H9 (cell line): ENCODE data around the gene SLX4IP. TPM values are rescaled to one million over a fixed set of nuclear protein-coding genes. Genes with fewer than 3 reads are reported as not detected.

ENCODE experiments used
- DNase-seq: peaks from one replicate; pipeline ENCODE4 v3.0.0-alpha.2; 2017
- H2AFZ ChIP-seq: one replicate; pipeline ENCODE4 v1.6.1; 2013; ENCODE audit warnings: mild to moderate bottlenecking, low read length, control low read depth, moderate library complexity
- H2AK5ac ChIP-seq: 2 replicates; pipeline ENCODE4 v1.6.1; 2013; ENCODE audit warnings: low read length, control low read depth, mixed read lengths; ENCODE audit not compliant: insufficient read length
- H2BK120ac ChIP-seq: one replicate; pipeline ENCODE4 v1.6.1; 2013; ENCODE audit warnings: low read depth, mild to moderate bottlenecking, low read length, control low read depth, inconsistent platforms; ENCODE audit not compliant: poor library complexity, severe bottlenecking
- H2BK12ac ChIP-seq: 2 replicates; pipeline ENCODE4 v1.6.1; 2013; ENCODE audit warnings: low read length, control low read depth, mixed read lengths, low read depth; ENCODE audit not compliant: insufficient read length
- H2BK15ac ChIP-seq: 2 replicates; pipeline ENCODE4 v1.6.1; 2013; ENCODE audit warnings: low read depth, low read length, control low read depth
- H2BK20ac ChIP-seq: one replicate; pipeline ENCODE4 v1.6.1; 2013; ENCODE audit warnings: low read depth, mild to moderate bottlenecking, low read length, control low read depth, inconsistent platforms; ENCODE audit not compliant: poor library complexity, severe bottlenecking
- H2BK5ac ChIP-seq: 2 replicates; pipeline ENCODE4 v1.6.1; 2013; ENCODE audit warnings: low read length, control low read depth, mixed read lengths; ENCODE audit not compliant: insufficient read length
- H3K14ac ChIP-seq: 2 replicates; pipeline ENCODE4 v1.6.1; 2013; ENCODE audit warnings: low read length, control low read depth; ENCODE audit not compliant: insufficient read depth
- H3K18ac ChIP-seq: 2 replicates; pipeline ENCODE4 v1.6.1; 2013; ENCODE audit warnings: low read depth, mild to moderate bottlenecking, mixed read lengths, low read length, control low read depth; ENCODE audit not compliant: insufficient read length
- H3K23ac ChIP-seq: 2 replicates; pipeline ENCODE4 v1.6.1; 2013; ENCODE audit warnings: low read length, control low read depth, mixed read lengths, low read depth; ENCODE audit not compliant: insufficient read length
- H3K23me2 ChIP-seq: 2 replicates; pipeline ENCODE4 v1.6.1; 2013; ENCODE audit warnings: low read depth, mild to moderate bottlenecking, mixed read lengths, low read length, control low read depth; ENCODE audit not compliant: insufficient read length, poor library complexity, severe bottlenecking
- H3K27ac ChIP-seq: 2 replicates; pipeline ENCODE4 v1.5.1; 2013; ENCODE audit warnings: low read length, control low read depth, mixed read lengths, low read depth; ENCODE audit not compliant: insufficient read length
- H3K27me3 ChIP-seq: 2 replicates; pipeline ENCODE4 v1.6.1; 2013; ENCODE audit warnings: low read length, control low read depth, inconsistent platforms; ENCODE audit not compliant: insufficient read depth
- H3K4ac ChIP-seq: 2 replicates; pipeline ENCODE4 v1.6.1; 2013; ENCODE audit warnings: low read depth, mild to moderate bottlenecking, control low read depth, inconsistent platforms, low read length, moderate library complexity
- H3K4me1 ChIP-seq: 2 replicates; pipeline ENCODE4 v1.6.1; 2013; ENCODE audit warnings: low read length, control low read depth, inconsistent platforms; ENCODE audit not compliant: insufficient read depth
- H3K4me2 ChIP-seq: 2 replicates; pipeline ENCODE4 v1.6.1; 2013; ENCODE audit warnings: low read length, control low read depth, mixed read lengths; ENCODE audit not compliant: insufficient read length, insufficient read depth
- H3K56ac ChIP-seq: 2 replicates; pipeline ENCODE4 v1.6.1; 2013; ENCODE audit warnings: low read depth, mild to moderate bottlenecking, mixed read lengths, low read length, control low read depth; ENCODE audit not compliant: insufficient read length
- H3K79me1 ChIP-seq: 2 replicates; pipeline ENCODE4 v1.6.1; 2013; ENCODE audit warnings: low read depth, mild to moderate bottlenecking, moderate library complexity, low read length, control low read depth, inconsistent platforms; ENCODE audit not compliant: insufficient read depth, poor library complexity, severe bottlenecking
- H3K79me2 ChIP-seq: 2 replicates; pipeline ENCODE4 v1.6.1; 2013; ENCODE audit warnings: low read length, control low read depth, inconsistent platforms; ENCODE audit not compliant: insufficient read depth
- H3K9ac ChIP-seq: 2 replicates; pipeline ENCODE4 v1.6.1; 2013; ENCODE audit warnings: low read length, control low read depth, mixed read lengths; ENCODE audit not compliant: insufficient read length; ENCODE audit errors: extremely low read depth
- H3K9me3 ChIP-seq: one replicate; pipeline ENCODE4 v1.6.1; 2013; ENCODE audit warnings: low read depth, low read length, inconsistent platforms; ENCODE audit not compliant: control insufficient read depth
- H3T11ph ChIP-seq: one replicate; pipeline ENCODE4 v1.6.1; 2013; ENCODE audit warnings: mild to moderate bottlenecking, low read length, control low read depth, inconsistent platforms
- H4K20me1 ChIP-seq: one replicate; pipeline ENCODE4 v1.6.1; 2013; ENCODE audit not compliant: control insufficient read depth, insufficient read length, insufficient read depth
- H4K5ac ChIP-seq: 2 replicates; pipeline ENCODE4 v1.6.1; 2013; ENCODE audit warnings: low read depth, mild to moderate bottlenecking, mixed read lengths, low read length, control low read depth; ENCODE audit not compliant: insufficient read length
- H4K8ac ChIP-seq: replicated peaks from 2 replicates; pipeline ENCODE4 v1.6.1; 2013; ENCODE audit warnings: low read length, control low read depth, mixed read lengths, low read depth; ENCODE audit not compliant: insufficient read length
- H4K91ac ChIP-seq: 2 replicates; pipeline ENCODE4 v1.6.1; 2013; ENCODE audit warnings: low read depth, mild to moderate bottlenecking, moderate library complexity, mixed read lengths, low read length, control low read depth; ENCODE audit not compliant: insufficient read length
- H3K27ac Mint-ChIP-seq, 3 experiments: 2 replicates in 2 of 3; 3 replicates in 1 of 3; pipeline ENCODE4 v1.8.0; 2020 to 2021; ENCODE audit warnings: mixed read lengths in 3 of 3, mild to moderate bottlenecking in 1 of 3, moderate library complexity in 1 of 3
- H3K27me3 Mint-ChIP-seq: 2 replicates; pipeline ENCODE4 v1.8.0; 2021; ENCODE audit warnings: low read depth, mild to moderate bottlenecking, moderate library complexity, mixed read lengths
- H3K36me3 Mint-ChIP-seq, 3 experiments: 2 replicates in 2 of 3; 3 replicates in 1 of 3; pipeline ENCODE4 v1.8.0; 2020 to 2021; ENCODE audit warnings: low read depth in 3 of 3, mixed read lengths in 3 of 3; ENCODE audit not compliant: insufficient read depth in 1 of 3
- H3K4me1 Mint-ChIP-seq, 2 experiments: 2 replicates each; pipeline ENCODE4 v1.8.0; 2020; ENCODE audit warnings: mixed read lengths in 2 of 2
- H3K4me3 Mint-ChIP-seq, 2 experiments: 2 replicates in 1 of 2; 3 replicates in 1 of 2; pipeline ENCODE4 v1.8.0; 2020 to 2021; ENCODE audit warnings: mild to moderate bottlenecking in 2 of 2, mixed read lengths in 2 of 2, moderate library complexity in 1 of 2
- H3K9me3 Mint-ChIP-seq, 2 experiments: 2 replicates in 1 of 2; 3 replicates in 1 of 2; pipeline ENCODE4 v1.8.0; 2020; ENCODE audit warnings: mild to moderate bottlenecking in 2 of 2, mixed read lengths in 2 of 2, moderate library complexity in 1 of 2
- CTCF ChIP-seq: fragments of 200-600 bp; sonication (generic); conservative IDR thresholded peaks from 3 replicates; pipeline ENCODE4 v1.8.0; 2021; ENCODE audit warnings: antibody characterized with exemption, mild to moderate bottlenecking
- WGBS: extraction: QIAGEN DNeasy Blood & Tissue Kit; methylation state at CpG from one replicate; pipeline ENCODE4 v1.1.7; 2013; ENCODE audit warnings: missing lambda C conversion rate, low lambda C conversion rate, mixed read lengths; ENCODE audit not compliant: insufficient read length; ENCODE audit errors: extremely low coverage; 5-methylcytosine and 5-hydroxymethylcytosine counted together
- total RNA-seq: library from RNA; stranded (reverse); gene quantifications from 2 replicates; pipeline ENCODE4 v1.2.1, GENCODE V29; 2021

SLX4IP gene
- total RNA-seq, 1 experiment from 2014 or later, result 7.9 TPM

GRCh38 chr20:10542442-10542841 lies 107.3 kb downstream of the SLX4IP start:
- H3K18ac ChIP-seq, result no peak overlapping the region

More at GRCh38 chr20:10542442-10542841, 107.3 kb downstream of the SLX4IP start:
- H3K23ac ChIP-seq, result no peak overlapping the region
- H3K4me1 Mint-ChIP-seq, result peaks cover 23 to 34% of the 10 kb centered on the region in 2 experiments
- no peak overlapping the region for H3K9ac ChIP-seq
- H2BK120ac ChIP-seq, result no peak overlapping the region
- no peak overlapping the region for H2BK20ac ChIP-seq
- no peak overlapping the region for H3K14ac ChIP-seq
- no peaks in the 10 kb centered on the region for H3K27me3 ChIP-seq
- no peak overlapping the region for H2BK15ac ChIP-seq
- no peaks in the 10 kb centered on the region for H3K79me2 ChIP-seq
- no peaks in the 10 kb centered on the region for H3K9me3 Mint-ChIP-seq
- H3K4me3 Mint-ChIP-seq, result no peak overlapping the region
- no peak overlapping the region for H2BK5ac ChIP-seq
- H3K56ac ChIP-seq, result no peak overlapping the region
- H3K4me1 ChIP-seq, result peaks cover 7% of the 10 kb centered on the region; the same call in 1 of the 2 replicates
- no peak for TF ChIP-seq CTCF
- no peak overlapping the region for H3K4me2 ChIP-seq
- H3K23me2 ChIP-seq, result no peaks in the 10 kb centered on the region
- H3K27ac ChIP-seq, result no peak overlapping the region
- no peaks in the 10 kb centered on the region for H3K79me1 ChIP-seq
- no peak overlapping the region for H3K27ac Mint-ChIP-seq
- no peak overlapping the region for H3T11ph ChIP-seq
- no peak overlapping the region for H2BK12ac ChIP-seq
- no peaks in the 10 kb centered on the region for H4K20me1 ChIP-seq
- no peaks in the 10 kb centered on the region for H3K9me3 ChIP-seq
- no peak overlapping the region for H2AFZ ChIP-seq
- H3K27me3 Mint-ChIP-seq, result no peaks in the 10 kb centered on the region
- H4K8ac ChIP-seq, result no peak overlapping the region
- no peak overlapping the region for H4K5ac ChIP-seq
- no peak overlapping the region for H4K91ac ChIP-seq
- H2AK5ac ChIP-seq, result no peak overlapping the region
- WGBS, result no CpG with 5 or more reads among the region's 3 CpGs
- no peaks in the 10 kb centered on the region for H3K36me3 Mint-ChIP-seq
- DNase-seq, result no peak
- H3K4ac ChIP-seq, result no peak overlapping the region
